ENCODE data around the gene FBXW4. TPM values are rescaled to one million over a fixed set of nuclear protein-coding genes. Genes with fewer than 3 reads are reported as not detected.

The FBXW4 gene
- total RNA-seq, 1 donor from 2014 or later, result 15.3 TPM

GRCh38 chr10:101696632-101697031, 1.7 kb upstream of the FBXW4 start:
- DNase-seq (ENCODE audit: extremely low read depth, low read depth, low spot score), result no peak

- DNase-seq (ENCODE audit: extremely low read depth, low read depth, low spot score), result no peak
Measured at GRCh38 chr10:101695404-101695890, 477 bp upstream of the FBXW4 start.

- peak; percentile 18 for DNase-seq (ENCODE audit: extremely low read depth, low read depth, low spot score)
Measured at GRCh38 chr10:101693978-101694673, 844 bp downstream of the FBXW4 start.

- DNase-seq (ENCODE audit: extremely low read depth, low read depth, low spot score), result no peak
Measured at GRCh38 chr10:101693651-101693977, 1.4 kb downstream of the FBXW4 start.

GRCh38 chr10:101691081-101691480, 3.9 kb downstream of the FBXW4 start:
- no peak for DNase-seq (ENCODE audit: extremely low read depth, low read depth, low spot score)

- DNase-seq (ENCODE audit: extremely low read depth, low read depth, low spot score), result no peak
Measured at GRCh38 chr10:101690461-101690860, 4.5 kb downstream of the FBXW4 start.

- no peak for DNase-seq (ENCODE audit: extremely low read depth, low read depth, low spot score)
Measured at GRCh38 chr10:101687071-101687658, 7.8 kb downstream of the FBXW4 start.

GRCh38 chr10:101686133-101686925, 8.6 kb downstream of the FBXW4 start:
- no peak for DNase-seq (ENCODE audit: extremely low read depth, low read depth, low spot score)

- no peak for DNase-seq (ENCODE audit: extremely low read depth, low read depth, low spot score)
Measured at GRCh38 chr10:101684782-101685181, 10.2 kb downstream of the FBXW4 start.

GRCh38 chr10:101683276-101683675, 11.7 kb downstream of the FBXW4 start:
- DNase-seq (ENCODE audit: extremely low read depth, low read depth, low spot score), result no peak

- DNase-seq (ENCODE audit: extremely low read depth, low read depth, low spot score), result no peak
Measured at GRCh38 chr10:101682172-101682825, 12.7 kb downstream of the FBXW4 start.

- no peak for DNase-seq (ENCODE audit: extremely low read depth, low read depth, low spot score)
Measured at GRCh38 chr10:101676565-101676964, 18.4 kb downstream of the FBXW4 start.

GRCh38 chr10:101675115-101675514, 19.9 kb downstream of the FBXW4 start:
- DNase-seq (ENCODE audit: extremely low read depth, low read depth, low spot score), result no peak

GRCh38 chr10:101672536-101672935, 22.4 kb downstream of the FBXW4 start:
- no peak for DNase-seq (ENCODE audit: extremely low read depth, low read depth, low spot score)

GRCh38 chr10:101671453-101671852, 23.5 kb downstream of the FBXW4 start:
- no peak for DNase-seq (ENCODE audit: extremely low read depth, low read depth, low spot score)

- no peak for DNase-seq (ENCODE audit: extremely low read depth, low read depth, low spot score)
Measured at GRCh38 chr10:101670635-101671034, 24.3 kb downstream of the FBXW4 start.

- no peak for DNase-seq (ENCODE audit: extremely low read depth, low read depth, low spot score)
Measured at GRCh38 chr10:101669181-101669580, 25.8 kb downstream of the FBXW4 start.

- no peak for DNase-seq (ENCODE audit: extremely low read depth, low read depth, low spot score)
Measured at GRCh38 chr10:101668566-101668965, 26.4 kb downstream of the FBXW4 start.

GRCh38 chr10:101666083-101666482, 28.9 kb downstream of the FBXW4 start:
- DNase-seq (ENCODE audit: extremely low read depth, low read depth, low spot score), result no peak

GRCh38 chr10:101663097-101663496, 31.9 kb downstream of the FBXW4 start:
- no peak for DNase-seq (ENCODE audit: extremely low read depth, low read depth, low spot score)

GRCh38 chr10:101660256-101660655, 34.7 kb downstream of the FBXW4 start:
- DNase-seq (ENCODE audit: extremely low read depth, low read depth, low spot score), result no peak

Data from glomerular endothelial cell (primary cell).